Vagina (tissue), 2 donors: ENCODE results near the gene FUT2.

Source experiments
- CTCF ChIP-seq, 3 experiments: fragments of 450-650 bp in 2 of 3; fragments of 200-600 bp in 1 of 3; sonication (generic) in 1 of 3; IDR thresholded peaks; one replicate each; pipeline ENCODE4 v1.5.1; 2017 to 2019; ENCODE audit warnings: antibody characterized with exemption in 3 of 3, mild to moderate bottlenecking in 2 of 3, moderate library complexity in 2 of 3
- POLR2A ChIP-seq, 2 donors: fragments of 450-650 bp; IDR thresholded peaks; one replicate each; pipeline ENCODE4 v1.6.1; 2017; ENCODE audit warnings: antibody characterized with exemption in 2 of 2, mild to moderate bottlenecking in 2 of 2, moderate library complexity in 2 of 2

GRCh38 chr19:48741129-48741999 lies 45.6 kb downstream of the FUT2 start:
- TF ChIP-seq CTCF (IDR thresholded peaks at IDR 0.05) (no peak), POLR2A (IDR thresholded peaks at IDR 0.05) (no peak)
